SW480 (cell line): ENCODE data around the gene RNF34.

Source experiments
- DNase-seq: peaks from one replicate; pipeline ENCODE4 v3.0.0-alpha.2; 2016; ENCODE audit warnings: low spot score

Gene RNF34

GRCh38 chr12:121439715-121440114 lies 39.8 kb downstream of the RNF34 start:
- DNase-seq, result no peak

DNA sequence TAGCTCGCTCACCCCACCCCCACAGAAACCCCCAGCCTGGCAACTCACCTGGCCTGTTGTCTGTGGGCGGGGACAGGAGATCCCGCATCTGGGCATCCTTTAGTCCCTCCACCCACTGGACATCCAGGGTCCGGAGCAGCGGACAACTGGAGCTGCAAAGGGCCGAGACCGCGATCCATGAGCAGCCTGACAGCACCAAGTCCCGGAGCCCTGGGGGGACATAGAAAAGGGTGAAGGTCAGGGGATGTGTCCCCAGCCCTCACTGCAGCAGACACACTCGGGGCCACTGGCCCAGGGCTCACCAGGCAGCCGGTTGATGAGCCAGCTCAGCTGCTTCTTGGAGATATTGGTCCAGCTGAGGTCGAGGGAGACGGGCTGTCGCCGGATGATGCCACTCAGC lies 40.9 kb downstream of the RNF34 start:
- no peak for DNase-seq

- DNase-seq, result no peak
Observed at GRCh38 chr12:121441555-121441954, 41.6 kb downstream of the RNF34 start.

DNA sequence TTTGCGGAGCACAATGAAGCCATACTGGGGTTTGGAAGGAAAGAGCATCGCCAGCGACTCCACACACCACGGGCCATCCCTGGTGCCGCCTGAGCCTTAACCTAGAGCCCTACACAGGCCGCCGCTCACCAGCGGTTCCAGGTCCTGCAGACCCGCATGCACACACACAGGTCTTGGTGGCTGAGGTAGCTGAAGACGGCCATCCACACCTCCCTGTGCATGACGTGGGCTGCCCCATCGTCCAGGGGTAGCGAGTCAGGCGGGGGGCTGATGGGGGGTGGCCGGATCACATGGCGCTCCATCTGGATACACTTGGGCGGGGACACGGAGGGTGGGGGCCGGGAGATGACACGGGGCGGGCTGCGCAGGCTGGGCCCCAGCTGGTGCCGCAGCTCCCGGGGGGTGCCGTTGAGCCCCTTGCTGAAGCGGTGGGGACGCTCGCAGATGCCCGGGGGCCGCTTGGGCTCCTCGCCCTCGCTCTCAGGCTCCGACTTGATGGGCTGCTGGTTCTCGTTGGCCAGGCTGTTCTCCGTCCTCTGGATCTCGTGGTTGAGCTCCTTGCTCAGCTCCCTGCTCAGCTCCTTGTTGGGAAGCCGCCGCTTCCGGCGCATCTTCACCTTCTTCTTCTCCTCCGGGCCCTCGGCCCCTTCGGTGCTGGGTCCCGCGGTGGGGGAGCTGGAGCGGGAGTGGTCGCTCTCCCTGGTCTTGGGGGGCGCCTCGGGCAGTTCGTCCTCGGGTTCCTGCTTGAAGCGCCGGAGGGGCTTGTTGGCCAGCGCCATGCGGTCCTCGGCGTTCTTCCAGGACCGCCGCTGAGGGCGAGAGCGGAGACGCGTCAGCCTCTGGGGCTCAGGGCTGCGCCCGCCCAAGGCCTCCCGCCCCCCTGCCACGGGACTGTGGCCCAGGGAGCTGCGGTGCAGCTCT lies 42.4 kb downstream of the RNF34 start:
- no peak for DNase-seq

DNA sequence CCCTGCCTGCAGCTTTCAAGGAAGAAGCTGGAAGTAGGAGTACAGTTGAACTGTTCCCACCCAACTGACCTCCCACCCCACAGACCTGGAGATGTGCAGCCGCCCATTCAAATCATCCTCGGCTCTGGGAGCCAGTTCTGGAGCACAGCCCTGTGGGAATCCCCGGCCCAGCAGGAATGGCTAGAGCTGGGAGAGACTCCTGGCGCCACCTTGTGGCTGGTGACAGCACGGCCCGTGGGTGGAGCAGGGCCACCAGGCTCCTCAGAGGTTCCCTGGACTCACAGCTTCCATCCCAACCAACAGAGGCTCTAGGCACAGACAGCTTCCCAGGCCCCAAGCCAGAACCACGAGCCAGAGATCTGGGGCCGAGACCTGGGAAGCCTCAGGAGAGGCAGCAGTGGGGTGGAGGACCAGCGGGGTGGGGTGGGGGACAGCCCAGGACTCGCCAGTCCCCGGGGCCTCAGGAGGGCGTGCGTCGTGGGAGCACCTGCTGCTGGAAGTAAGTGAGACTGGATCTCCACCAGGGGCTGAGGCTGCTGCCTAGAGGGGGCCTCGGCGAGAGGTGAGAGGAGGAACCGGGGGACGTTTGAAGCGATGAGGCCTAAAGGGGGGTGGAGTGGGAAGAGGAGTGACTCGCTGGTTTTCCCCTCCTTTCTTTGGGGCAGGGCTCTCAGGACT lies 43.4 kb downstream of the RNF34 start:
- DNase-seq, result peak; percentile 58

DNA sequence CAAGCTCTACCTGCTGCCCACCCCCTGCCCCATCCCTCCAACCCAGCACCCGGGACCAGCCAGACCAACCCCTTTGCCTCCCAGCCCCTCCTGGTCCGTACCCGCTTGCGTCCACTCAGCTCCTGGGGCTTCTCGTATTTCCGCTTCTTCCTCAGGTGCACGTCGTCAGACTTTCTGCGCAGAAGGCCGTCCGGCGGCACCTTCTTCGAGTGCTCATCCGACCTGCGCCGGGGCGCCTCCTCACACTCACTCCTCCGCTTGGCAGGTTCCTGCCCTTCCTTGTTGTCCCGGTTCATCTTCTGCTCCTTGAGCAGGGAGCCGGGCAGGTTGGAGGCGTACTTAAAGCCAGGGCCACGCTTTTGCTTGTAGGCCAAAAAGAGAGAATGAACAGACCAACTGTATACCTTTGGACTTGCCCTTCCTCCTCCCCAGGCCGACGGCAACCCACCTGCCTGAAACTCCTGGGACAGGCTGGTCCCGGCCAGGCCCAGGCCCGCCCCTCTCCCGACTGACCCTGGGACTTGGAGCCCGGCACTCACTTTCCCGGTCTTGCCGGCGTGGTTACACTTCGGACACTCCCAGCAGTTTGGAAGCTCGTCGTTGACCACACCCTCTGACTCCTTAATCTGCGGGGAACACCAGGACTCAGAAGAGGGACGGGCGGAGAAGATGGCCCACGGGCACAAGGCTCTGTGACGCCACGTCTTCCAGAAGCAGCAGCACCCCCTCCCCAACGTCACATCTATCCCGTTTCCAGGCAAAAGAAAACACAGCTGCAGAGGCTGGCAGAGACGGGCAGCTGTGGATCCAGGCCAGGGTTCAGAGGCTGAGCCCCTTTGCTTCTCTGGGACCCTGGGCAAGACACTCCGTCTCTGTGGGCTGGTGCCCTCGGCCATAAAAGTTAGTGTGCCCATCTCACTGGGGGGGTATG lies 44.3 kb downstream of the RNF34 start:
- no peak for DNase-seq

GRCh38 chr12:121444842-121445202 lies 44.9 kb downstream of the RNF34 start:
- DNase-seq, result no peak

DNA sequence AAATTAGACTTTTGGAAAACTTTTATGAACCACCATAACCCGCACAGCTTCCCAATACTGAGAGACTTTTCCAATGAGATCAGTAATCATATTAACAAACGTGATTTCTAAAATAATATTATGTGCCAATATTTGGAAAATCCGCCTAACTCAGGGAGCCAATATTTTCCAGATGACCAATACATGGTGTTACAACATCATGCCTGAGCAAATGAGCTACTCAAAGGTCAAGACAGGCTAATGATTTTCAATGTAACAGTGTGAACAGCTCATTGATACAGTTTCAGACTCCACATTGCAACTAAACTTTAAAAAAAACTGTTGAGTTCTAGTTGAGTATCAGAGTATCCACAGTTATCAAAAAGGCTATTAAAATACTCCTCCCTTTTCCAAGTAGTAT lies 46.8 kb downstream of the RNF34 start:
- no peak for DNase-seq

DNA sequence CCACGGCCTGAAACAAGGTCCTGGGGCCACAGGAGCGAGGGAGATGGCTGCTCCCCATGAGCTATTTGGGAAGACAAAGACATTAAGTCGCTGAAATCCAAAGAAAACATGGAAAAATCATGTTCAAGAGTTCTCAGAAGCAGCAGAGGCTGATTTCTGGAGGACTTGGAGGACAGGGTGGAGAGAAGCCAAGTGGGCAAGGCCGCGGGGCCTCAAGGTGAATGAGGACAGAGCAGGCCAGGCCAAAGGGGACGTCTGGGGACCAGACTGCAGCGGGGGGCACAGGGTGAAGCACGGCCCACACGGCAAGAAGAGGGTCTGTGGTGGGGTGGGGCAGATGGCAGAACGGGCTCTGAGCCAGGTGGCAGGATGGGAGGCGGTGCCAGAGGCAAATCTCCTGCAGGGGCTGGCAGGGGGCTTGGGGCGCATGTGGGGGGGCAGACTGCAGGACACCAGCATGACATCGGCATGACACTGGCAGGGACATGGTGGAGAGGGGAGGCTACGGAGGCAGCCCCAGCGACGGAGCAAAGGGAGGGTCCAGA lies 48.9 kb downstream of the RNF34 start:
- DNase-seq, result no peak

GRCh38 chr12:121451961-121452339 lies 52.0 kb downstream of the RNF34 start:
- DNase-seq, result no peak

GRCh38 chr12:121452340-121452984 lies 52.5 kb downstream of the RNF34 start:
- DNase-seq, result no peak

DNA sequence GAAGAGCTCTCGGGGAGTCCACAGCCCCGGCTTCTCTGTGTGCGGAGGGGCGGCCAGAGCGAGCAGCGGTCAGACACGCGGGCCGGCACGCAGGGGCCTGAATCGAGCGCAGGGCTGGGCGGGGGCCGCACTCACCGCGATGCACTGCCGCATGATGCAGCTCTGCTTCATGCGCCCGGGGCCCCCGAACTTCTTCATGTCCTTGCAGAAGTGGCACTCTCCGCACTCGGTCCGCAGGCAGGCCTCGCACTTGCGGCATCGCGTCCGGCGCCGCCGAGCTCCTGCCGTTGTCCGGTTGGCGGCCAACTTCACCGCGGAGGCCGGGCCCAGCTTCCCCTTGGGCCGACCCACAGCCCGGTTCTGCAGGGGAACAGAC lies 53.1 kb downstream of the RNF34 start:
- no peak for DNase-seq

GRCh38 chr12:121453629-121454028 lies 53.7 kb downstream of the RNF34 start:
- DNase-seq, result no peak

DNA sequence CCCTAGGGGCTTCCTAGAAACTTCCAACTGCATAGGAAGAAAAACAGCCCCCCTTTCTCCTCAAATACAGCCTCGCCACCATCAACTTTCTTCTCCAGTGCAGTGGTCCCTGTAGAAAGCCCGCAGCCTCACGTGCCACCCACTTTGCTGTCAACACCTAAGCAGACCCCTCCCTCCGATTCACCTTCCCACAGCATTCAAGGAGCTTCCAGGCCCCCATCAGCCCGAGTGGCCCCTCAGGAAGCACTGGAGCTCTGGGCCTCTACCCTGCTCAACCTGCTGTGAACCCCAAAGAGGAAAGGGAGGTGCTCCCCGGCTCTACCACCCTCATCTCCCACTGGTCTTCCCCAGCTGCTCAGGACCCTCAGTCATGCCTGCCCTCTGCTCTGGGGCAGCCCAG lies 55.0 kb downstream of the RNF34 start:
- DNase-seq, result no peak

DNA sequence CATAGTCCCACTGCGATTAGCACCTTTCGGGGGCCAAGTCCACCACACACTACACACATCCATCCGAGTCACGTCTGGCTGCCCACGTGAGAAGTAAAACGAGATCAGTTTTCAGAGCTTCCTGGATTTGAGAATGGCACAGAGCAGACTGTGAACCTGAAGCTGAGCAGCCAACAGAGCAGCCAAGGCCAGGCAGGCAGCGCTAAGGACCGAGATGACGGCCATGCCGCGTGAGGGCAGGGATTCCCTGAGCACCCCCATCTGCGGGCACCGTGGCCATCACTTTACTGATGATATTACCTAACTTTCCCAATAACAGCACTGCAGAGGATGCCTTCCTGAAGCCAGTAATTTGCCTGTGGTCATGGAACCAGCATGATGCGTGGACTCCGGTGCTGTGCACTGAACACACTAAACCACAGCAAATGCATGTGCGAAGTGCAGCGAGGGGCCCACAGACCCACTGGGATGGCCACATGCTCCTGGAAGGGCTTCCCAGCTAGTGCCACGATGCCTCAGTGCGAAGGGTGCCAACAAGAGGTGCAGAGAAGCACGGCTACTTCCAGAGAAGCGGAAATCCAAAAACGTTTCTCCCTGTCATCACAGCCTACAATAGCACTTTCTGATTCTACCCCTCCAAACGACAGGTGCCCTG lies 56.0 kb downstream of the RNF34 start:
- no peak for DNase-seq

GRCh38 chr12:121456551-121456950 lies 56.6 kb downstream of the RNF34 start:
- DNase-seq, result no peak

- no peak for DNase-seq
Observed at GRCh38 chr12:121461048-121461447, 61.1 kb downstream of the RNF34 start.

GRCh38 chr12:121464331-121464730 lies 64.4 kb downstream of the RNF34 start:
- no peak for DNase-seq

- DNase-seq, result peak; percentile 34
Observed at GRCh38 chr12:121465921-121466793, 66.2 kb downstream of the RNF34 start.
